Measurements from ENCODE around the gene ZNF398. TPM values are rescaled to one million over a fixed set of nuclear protein-coding genes. Genes with fewer than 3 reads are reported as not detected.

The ZNF398 gene
- total and polyA plus RNA-seq, 5 donors from 2014 or later = 5.5 to 14.4 (median 11.9) TPM

GRCh38 chr7:149194799-149195179 lies 47.5 kb downstream of the ZNF398 start:
- Histone ChIP-seq H3K9me3 (ENCODE audit: control insufficient read depth in 2 of 2, low read length in 2 of 2) (no peaks in the 10 kb centered on the region), H3K4me3 (ENCODE audit: low read depth, low read length) (peak overlapping the region; percentile 67), H3K27ac (ENCODE audit: insufficient read depth, low read length, poor library complexity, severe bottlenecking) (no peak overlapping the region), H3K36me3 (ENCODE audit: control insufficient read depth, insufficient read depth, low read length) (peaks cover 13% of the 10 kb centered on the region), H3K4me1 (ENCODE audit: control insufficient read depth, insufficient read depth, low read length, poor library complexity, severe bottlenecking) (peaks cover 22% of the 10 kb centered on the region), H3K27me3 (ENCODE audit: control insufficient read depth, insufficient read depth, low read length) (no peaks in the 10 kb centered on the region)
- H3K27ac Mint-ChIP-seq = peak overlapping the region; percentile 51 to 86 (median 74)
- peaks cover 5% of the 10 kb centered on the region for H3K27me3 Mint-ChIP-seq
- peaks cover 0 to 2% (median 0%) of the 10 kb centered on the region in 7 donors for H3K9me3 Mint-ChIP-seq
- ATAC-seq (ENCODE audit: low read depth in 2 of 2) (no peak), DNase-seq (no peak)
- H3K4me1 Mint-ChIP-seq = peaks cover 7 to 50% (median 24%) of the 10 kb centered on the region in 4 donors
- peak overlapping the region; percentile 81 to 87 (median 85) for H3K4me3 Mint-ChIP-seq
- peaks cover 16% of the 10 kb centered on the region for H3K36me3 Mint-ChIP-seq

- Mint-ChIP-seq H3K4me3 (peak within 1 kb of the TSS; percentile 88 to 98 (median 91)), H3K4me1 (peaks cover 7 to 54% (median 27%) of the 10 kb centered on the region in 4 donors), H3K9me3 (peaks cover 0 to 2% (median 0%) of the 10 kb centered on the region in 7 donors), H3K27me3 (peaks cover 5% of the 10 kb centered on the region), H3K27ac (peak within 1 kb of the TSS; percentile 90 to 93 (median 91)), H3K36me3 (peaks cover 22% of the 10 kb centered on the region)
- DNase-seq = peak; percentile 44 to 77 (median 60)
- ATAC-seq (ENCODE audit: low read depth in 2 of 2) = peak; percentile 80 to 81
- peak within 1 kb of the TSS; percentile 84 for H3K4me3 ChIP-seq (ENCODE audit: low read depth, low read length)
- no peaks in the 10 kb centered on the region for H3K9me3 ChIP-seq (ENCODE audit: control insufficient read depth in 2 of 2, low read length in 2 of 2)
- H3K4me1 ChIP-seq (ENCODE audit: control insufficient read depth, insufficient read depth, low read length, poor library complexity, severe bottlenecking) = peaks cover 22% of the 10 kb centered on the region
- peak within 1 kb of the TSS; percentile 63 for H3K27ac ChIP-seq (ENCODE audit: insufficient read depth, low read length, poor library complexity, severe bottlenecking)
- no peaks in the 10 kb centered on the region for H3K27me3 ChIP-seq (ENCODE audit: control insufficient read depth, insufficient read depth, low read length)
- H3K36me3 ChIP-seq (ENCODE audit: control insufficient read depth, insufficient read depth, low read length) = peaks cover 20% of the 10 kb centered on the region
These were observed 48.2 kb downstream of the ZNF398 start, which contains the start of gene ZNF282 for GRCh38 chr7:149195180-149196150. Gene ZNF282, plus strand, starts transcription at chr7:149195546. Its CDS starts 44 bp downstream, at chr7:149195590.

GRCh38 chr7:149196151-149196704 lies 49.0 kb downstream of the ZNF398 start:
- DNase-seq (peak in 1 of 3 donors; percentile 34), ATAC-seq (ENCODE audit: low read depth in 2 of 2) (peak; percentile 2 to 5)
- Mint-ChIP-seq H3K27me3 (no peaks in the 10 kb centered on the region), H3K9me3 (peaks cover 0 to 2% (median 0%) of the 10 kb centered on the region in 7 donors), H3K4me3 (peak overlapping the region; percentile 88 to 98 (median 91)), H3K27ac (peak overlapping the region; percentile 90 to 93 (median 91)), H3K4me1 (peaks cover 7 to 54% (median 30%) of the 10 kb centered on the region in 4 donors), H3K36me3 (peaks cover 27% of the 10 kb centered on the region)
- no peaks in the 10 kb centered on the region for H3K27me3 ChIP-seq (ENCODE audit: control insufficient read depth, insufficient read depth, low read length)
- peak overlapping the region; percentile 63 for H3K27ac ChIP-seq (ENCODE audit: insufficient read depth, low read length, poor library complexity, severe bottlenecking)
- peak overlapping the region; percentile 84 for H3K4me3 ChIP-seq (ENCODE audit: low read depth, low read length)
- H3K36me3 ChIP-seq (ENCODE audit: control insufficient read depth, insufficient read depth, low read length) = peaks cover 27% of the 10 kb centered on the region
- peaks cover 22% of the 10 kb centered on the region for H3K4me1 ChIP-seq (ENCODE audit: control insufficient read depth, insufficient read depth, low read length, poor library complexity, severe bottlenecking)
- no peaks in the 10 kb centered on the region for H3K9me3 ChIP-seq (ENCODE audit: control insufficient read depth in 2 of 2, low read length in 2 of 2)

GRCh38 chr7:149196705-149197171 lies 49.5 kb downstream of the ZNF398 start:
- Histone ChIP-seq H3K4me1 (ENCODE audit: control insufficient read depth, insufficient read depth, low read length, poor library complexity, severe bottlenecking) (peaks cover 22% of the 10 kb centered on the region), H3K36me3 (ENCODE audit: control insufficient read depth, insufficient read depth, low read length) (peaks cover 30% of the 10 kb centered on the region), H3K4me3 (ENCODE audit: low read depth, low read length) (peak overlapping the region; percentile 84), H3K27ac (ENCODE audit: insufficient read depth, low read length, poor library complexity, severe bottlenecking) (peak overlapping the region; percentile 63), H3K27me3 (ENCODE audit: control insufficient read depth, insufficient read depth, low read length) (no peaks in the 10 kb centered on the region), H3K9me3 (ENCODE audit: control insufficient read depth in 2 of 2, low read length in 2 of 2) (no peaks in the 10 kb centered on the region)
- Mint-ChIP-seq H3K36me3 (peaks cover 29% of the 10 kb centered on the region), H3K27me3 (no peaks in the 10 kb centered on the region), H3K27ac (peak overlapping the region; percentile 90 to 93 (median 91)), H3K4me3 (peak overlapping the region; percentile 88 to 98 (median 91)), H3K4me1 (peaks cover 7 to 52% (median 33%) of the 10 kb centered on the region in 4 donors), H3K9me3 (peaks cover 0 to 2% (median 0%) of the 10 kb centered on the region in 7 donors)
- ATAC-seq (ENCODE audit: low read depth in 2 of 2) = peak in 1 of 2 donors; percentile 9
- DNase-seq = no peak

DNA sequence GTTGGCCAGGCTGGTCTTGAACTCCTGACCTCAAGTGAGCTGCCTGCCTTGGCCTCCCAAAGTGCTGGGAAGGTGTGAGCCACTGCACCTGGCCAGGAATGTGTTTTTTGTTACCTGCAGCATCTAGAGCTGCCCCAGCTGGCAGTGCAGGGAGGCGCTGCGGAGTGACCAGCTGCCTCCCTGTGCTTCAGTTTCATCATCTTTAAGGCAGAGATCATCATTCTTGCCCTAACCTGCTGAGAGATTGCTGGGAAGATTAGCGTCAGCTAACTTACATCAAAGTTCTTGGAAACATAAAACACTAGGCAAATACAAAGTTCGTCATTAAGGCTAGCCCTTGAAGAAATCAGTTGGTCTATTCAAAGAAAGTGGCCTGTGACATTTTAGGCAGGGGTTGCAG lies 50.4 kb downstream of the ZNF398 start:
- peaks cover 32% of the 10 kb centered on the region for H3K36me3 ChIP-seq (ENCODE audit: control insufficient read depth, insufficient read depth, low read length)
- peaks cover 32% of the 10 kb centered on the region for H3K36me3 Mint-ChIP-seq
- no peak overlapping the region for H3K4me3 ChIP-seq (ENCODE audit: low read depth, low read length)
- H3K9me3 Mint-ChIP-seq = peaks cover 0 to 2% (median 0%) of the 10 kb centered on the region in 7 donors
- H3K27me3 Mint-ChIP-seq = no peaks in the 10 kb centered on the region
- H3K4me3 Mint-ChIP-seq = peak overlapping the region; percentile 88 to 98 (median 91)
- peaks cover 22% of the 10 kb centered on the region for H3K4me1 ChIP-seq (ENCODE audit: control insufficient read depth, insufficient read depth, low read length, poor library complexity, severe bottlenecking)
- H3K4me1 Mint-ChIP-seq = peaks cover 7 to 54% (median 37%) of the 10 kb centered on the region in 4 donors
- DNase-seq (no peak), ATAC-seq (ENCODE audit: low read depth in 2 of 2) (no peak)
- no peaks in the 10 kb centered on the region for H3K27me3 ChIP-seq (ENCODE audit: control insufficient read depth, insufficient read depth, low read length)
- no peak overlapping the region for H3K27ac ChIP-seq (ENCODE audit: insufficient read depth, low read length, poor library complexity, severe bottlenecking)
- no peaks in the 10 kb centered on the region for H3K9me3 ChIP-seq (ENCODE audit: control insufficient read depth in 2 of 2, low read length in 2 of 2)
- H3K27ac Mint-ChIP-seq = peak overlapping the region in 2 of 3 donors; percentile 49 to 93

DNA sequence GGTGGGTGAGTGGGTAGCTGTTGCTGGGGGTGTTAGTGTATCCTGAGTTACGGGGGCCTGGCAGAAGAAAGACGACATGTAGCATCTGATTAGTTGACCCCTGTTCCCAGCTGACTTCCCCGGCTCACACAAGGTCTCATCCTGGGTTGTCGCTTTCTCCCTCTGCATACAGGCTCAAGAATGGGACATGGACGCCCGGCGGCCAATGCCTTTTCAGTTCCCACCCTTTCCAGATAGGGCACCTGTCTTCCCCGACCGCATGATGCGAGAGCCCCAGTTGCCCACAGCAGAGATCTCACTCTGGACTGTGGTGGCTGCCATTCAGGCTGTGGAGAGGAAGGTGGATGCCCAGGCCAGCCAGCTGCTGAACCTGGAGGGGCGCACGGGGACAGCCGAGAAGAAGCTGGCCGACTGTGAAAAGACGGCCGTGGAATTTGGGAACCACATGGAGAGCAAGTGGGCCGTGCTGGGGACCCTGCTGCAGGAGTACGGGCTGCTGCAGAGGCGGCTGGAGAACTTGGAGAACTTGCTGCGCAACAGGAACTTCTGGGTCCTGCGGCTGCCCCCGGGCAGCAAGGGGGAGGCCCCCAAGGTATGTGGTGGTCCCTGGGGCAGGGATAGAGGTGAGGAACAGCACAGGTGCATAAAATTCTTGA lies 51.0 kb downstream of the ZNF398 start:
- ATAC-seq (ENCODE audit: low read depth in 2 of 2) (no peak), DNase-seq (no peak)
- Mint-ChIP-seq H3K4me3 (peak overlapping the region in 3 of 4 donors; percentile 44 to 98 (median 89)), H3K36me3 (peaks cover 38% of the 10 kb centered on the region), H3K27me3 (no peaks in the 10 kb centered on the region), H3K9me3 (peaks cover 0 to 2% (median 0%) of the 10 kb centered on the region in 7 donors), H3K27ac (peak overlapping the region in 1 of 3 donors; percentile 66), H3K4me1 (peaks cover 7 to 59% (median 41%) of the 10 kb centered on the region in 4 donors)
- no peak overlapping the region for H3K27ac ChIP-seq (ENCODE audit: insufficient read depth, low read length, poor library complexity, severe bottlenecking)
- no peaks in the 10 kb centered on the region for H3K9me3 ChIP-seq (ENCODE audit: control insufficient read depth in 2 of 2, low read length in 2 of 2)
- H3K4me1 ChIP-seq (ENCODE audit: control insufficient read depth, insufficient read depth, low read length, poor library complexity, severe bottlenecking) = peaks cover 22% of the 10 kb centered on the region
- H3K27me3 ChIP-seq (ENCODE audit: control insufficient read depth, insufficient read depth, low read length) = no peaks in the 10 kb centered on the region
- peaks cover 36% of the 10 kb centered on the region for H3K36me3 ChIP-seq (ENCODE audit: control insufficient read depth, insufficient read depth, low read length)
- no peak overlapping the region for H3K4me3 ChIP-seq (ENCODE audit: low read depth, low read length)
